GM18517 (cell line): Measurements from ENCODE around the gene TP53TG5.

Experiments used
- ATAC-seq: cut with Tn5 transposase; IDR thresholded peaks from one replicate; pipeline ENCODE4 v1.9.1; 2021; ENCODE audit warnings: mild to moderate bottlenecking, moderate library complexity; ENCODE audit not compliant: unreplicated experiment

TP53TG5 gene

GRCh38 chr20:45336530-45337366 is 41.4 kb downstream of the TP53TG5 start:
- no peak for ATAC-seq

DNA sequence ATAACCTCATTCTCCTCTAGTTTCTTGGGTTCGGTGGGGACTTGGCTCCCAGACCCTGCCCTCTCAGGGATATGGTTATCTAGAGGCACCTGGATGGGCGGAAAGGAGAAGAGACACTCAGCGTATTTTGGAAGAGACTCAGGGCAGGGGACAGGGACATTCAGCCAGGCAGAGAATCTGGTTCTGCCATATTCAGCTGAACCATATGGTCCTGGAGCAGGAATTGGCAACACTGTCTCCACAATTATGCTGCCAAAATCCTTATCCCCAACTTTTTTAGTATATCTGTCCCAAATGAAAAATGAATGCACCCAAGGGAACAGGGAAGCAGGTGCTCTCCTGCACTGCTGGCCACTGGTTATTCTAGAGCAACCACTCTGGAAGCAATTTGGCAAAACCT is 47.6 kb downstream of the TP53TG5 start:
- no peak for ATAC-seq

GRCh38 chr20:45329497-45330319 is 48.4 kb downstream of the TP53TG5 start:
- no peak for ATAC-seq

GRCh38 chr20:45328451-45328850 is 49.7 kb downstream of the TP53TG5 start:
- ATAC-seq, result no peak

GRCh38 chr20:45325371-45325770 is 52.8 kb downstream of the TP53TG5 start:
- ATAC-seq, result no peak

DNA sequence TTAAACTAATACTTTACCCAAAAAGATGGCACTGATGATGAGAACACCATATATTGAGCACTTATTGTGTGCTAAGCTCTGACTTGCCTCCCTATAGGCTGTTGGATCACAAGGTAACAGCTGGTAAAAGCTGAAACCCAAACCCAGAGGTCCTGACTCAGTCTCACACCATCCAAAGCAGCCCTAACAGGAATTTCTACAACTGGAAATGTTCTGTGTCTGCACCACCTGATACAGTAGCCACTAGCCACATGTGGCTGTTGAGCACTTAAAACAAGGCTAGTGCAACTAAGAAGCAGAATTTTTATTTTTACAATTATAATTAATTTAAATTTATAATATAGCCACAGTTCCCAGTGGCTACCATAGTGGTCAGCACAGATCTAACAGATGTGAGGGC is 54.4 kb downstream of the TP53TG5 start:
- no peak for ATAC-seq

GRCh38 chr20:45322952-45323383 is 55.2 kb downstream of the TP53TG5 start:
- ATAC-seq, result no peak
